Gastrocnemius medialis (tissue), 4 donors: Measurements from ENCODE around the gene C10orf95. TPM values are rescaled to one million over a fixed set of nuclear protein-coding genes. Genes with fewer than 3 reads are reported as not detected.

ENCODE experiments used
- ATAC-seq, 2 donors: fragments of 150-250 bp; one replicate each; pipeline ENCODE4 v1.9.1; 2016
- DNase-seq, 2 donors: peaks; one replicate each; pipeline ENCODE4 v3.0.0-alpha.2; 2019
- H3K27ac ChIP-seq, 4 donors: fragments of 200-600 bp; sonication (generic); 1 replicate in 1 of 4; 2 replicates in 3 of 4; pipeline ENCODE4 v1.5.1; 2016 to 2018; ENCODE audit warnings: mild to moderate bottlenecking in 2 of 4, moderate library complexity in 1 of 4
- H3K27me3 ChIP-seq, 3 donors: fragments of 200-600 bp; sonication (generic) in 2 of 3; 1 replicate in 1 of 3; 2 replicates in 2 of 3; pipeline versions ENCODE4 v1.5.1 to v1.6.0; 2016 to 2019; ENCODE audit warnings: mild to moderate bottlenecking in 1 of 3, moderate library complexity in 1 of 3
- H3K36me3 ChIP-seq, 2 donors: fragments of 200-600 bp; sonication (generic) in 1 of 2; one replicate each; pipeline ENCODE4 v1.5.1; 2017 to 2018
- H3K4me1 ChIP-seq, 2 donors: fragments of 200-600 bp; sonication (generic) in 1 of 2; one replicate each; pipeline ENCODE4 v1.5.1; 2016 to 2017; ENCODE audit warnings: mild to moderate bottlenecking in 2 of 2
- H3K4me3 ChIP-seq, 4 donors: fragments of 200-600 bp; sonication (generic) in 3 of 4; 1 replicate in 1 of 4; 2 replicates in 3 of 4; pipeline ENCODE4 v1.5.1; 2016 to 2019; ENCODE audit warnings: mild to moderate bottlenecking in 2 of 4
- H3K9me3 ChIP-seq, 3 donors: fragments of 200-600 bp; sonication (generic) in 2 of 3; 1 replicate in 1 of 3; 2 replicates in 2 of 3; pipeline ENCODE4 v1.5.1; 2016 to 2019
- POLR2A ChIP-seq, 2 donors: fragments of 450-650 bp; IDR thresholded peaks; one replicate each; pipeline ENCODE4 v1.6.1; 2017; ENCODE audit warnings: antibody characterized with exemption in 2 of 2, mild to moderate bottlenecking in 2 of 2, moderate library complexity in 2 of 2
- in situ Hi-C, 4 donors: fragments of 200-750 bp; cut with MboI; loops; one replicate each; pipeline versions ENCODE4 v1.15.0 to v1.8.0; 2017; ENCODE audit warnings: low sequenced_read_pairs in 4 of 4
- intact Hi-C: fragments of 100-400 bp; cut with DNase I; formaldehyde crosslinking; loops from one replicate; pipeline ENCODE4 v1.15.1; 2023; ENCODE audit warnings: low total_unique reads
- total RNA-seq, 4 donors: library from RNA; depleted of rRNA; stranded (reverse); fragments of >200 nt; gene quantifications; one replicate each; pipeline versions ENCODE4 v1.1.0 to v1.2.3, GENCODE V29; 2016
- TF ChIP-seq, protein P1 (sequence below), 5 experiments: fragments of 450-650 bp in 3 of 5; fragments of 200-600 bp in 2 of 5; sonication (generic) in 2 of 5; IDR thresholded peaks in 4 of 5; conservative IDR thresholded peaks in 1 of 5; 1 replicate in 4 of 5; 2 replicates in 1 of 5; pipeline ENCODE4 v1.5.1; 2016 to 2019; ENCODE audit warnings: antibody characterized with exemption in 5 of 5, mild to moderate bottlenecking in 3 of 5, moderate library complexity in 3 of 5

Gene C10orf95
- total RNA-seq, 4 donors from 2014 or later, result not detected

DNA sequence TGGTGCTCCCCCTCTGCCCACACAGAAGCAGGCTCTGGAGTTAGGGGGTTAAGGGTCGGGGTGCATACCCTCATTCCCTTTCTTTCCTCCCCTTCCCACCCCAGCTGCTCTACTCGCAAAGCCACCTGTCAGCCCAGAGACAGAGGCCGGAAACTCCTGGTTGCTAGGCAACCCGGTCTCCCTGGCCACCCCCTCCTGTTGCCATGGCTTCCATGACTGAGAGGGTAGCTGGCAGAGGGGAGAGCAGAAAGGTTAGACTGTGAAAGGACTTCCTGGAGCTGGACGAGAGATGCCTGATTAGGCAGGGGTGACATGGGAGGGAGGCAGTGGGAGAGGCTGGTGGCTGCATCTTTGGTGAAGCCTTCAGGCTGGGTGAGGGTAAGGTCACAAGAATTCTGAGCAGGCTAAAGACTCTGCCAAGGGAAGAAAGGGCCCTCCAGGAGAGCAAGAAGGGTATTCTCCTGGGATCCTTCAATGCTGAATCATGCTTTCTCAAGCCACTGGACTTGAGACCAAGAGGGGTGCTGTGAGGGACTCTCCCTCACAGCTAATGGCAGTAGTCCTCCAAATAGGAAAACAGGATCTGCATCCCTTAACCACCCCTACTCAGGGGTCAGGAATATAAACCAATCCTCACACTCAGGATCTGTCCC, 38.2 kb downstream of the C10orf95 start:
- TF ChIP-seq POLR2A (IDR thresholded peaks at IDR 0.05), result no peak
- TF ChIP-seq, protein P1, sequence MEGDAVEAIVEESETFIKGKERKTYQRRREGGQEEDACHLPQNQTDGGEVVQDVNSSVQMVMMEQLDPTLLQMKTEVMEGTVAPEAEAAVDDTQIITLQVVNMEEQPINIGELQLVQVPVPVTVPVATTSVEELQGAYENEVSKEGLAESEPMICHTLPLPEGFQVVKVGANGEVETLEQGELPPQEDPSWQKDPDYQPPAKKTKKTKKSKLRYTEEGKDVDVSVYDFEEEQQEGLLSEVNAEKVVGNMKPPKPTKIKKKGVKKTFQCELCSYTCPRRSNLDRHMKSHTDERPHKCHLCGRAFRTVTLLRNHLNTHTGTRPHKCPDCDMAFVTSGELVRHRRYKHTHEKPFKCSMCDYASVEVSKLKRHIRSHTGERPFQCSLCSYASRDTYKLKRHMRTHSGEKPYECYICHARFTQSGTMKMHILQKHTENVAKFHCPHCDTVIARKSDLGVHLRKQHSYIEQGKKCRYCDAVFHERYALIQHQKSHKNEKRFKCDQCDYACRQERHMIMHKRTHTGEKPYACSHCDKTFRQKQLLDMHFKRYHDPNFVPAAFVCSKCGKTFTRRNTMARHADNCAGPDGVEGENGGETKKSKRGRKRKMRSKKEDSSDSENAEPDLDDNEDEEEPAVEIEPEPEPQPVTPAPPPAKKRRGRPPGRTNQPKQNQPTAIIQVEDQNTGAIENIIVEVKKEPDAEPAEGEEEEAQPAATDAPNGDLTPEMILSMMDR (IDR thresholded peaks at IDR 0.05 in 4 of 5, conservative IDR thresholded peaks at IDR 0.05 in 1 of 5), result no peak
- DNase-seq, result no peak
- intact Hi-C loops, result no loop called here

DNA sequence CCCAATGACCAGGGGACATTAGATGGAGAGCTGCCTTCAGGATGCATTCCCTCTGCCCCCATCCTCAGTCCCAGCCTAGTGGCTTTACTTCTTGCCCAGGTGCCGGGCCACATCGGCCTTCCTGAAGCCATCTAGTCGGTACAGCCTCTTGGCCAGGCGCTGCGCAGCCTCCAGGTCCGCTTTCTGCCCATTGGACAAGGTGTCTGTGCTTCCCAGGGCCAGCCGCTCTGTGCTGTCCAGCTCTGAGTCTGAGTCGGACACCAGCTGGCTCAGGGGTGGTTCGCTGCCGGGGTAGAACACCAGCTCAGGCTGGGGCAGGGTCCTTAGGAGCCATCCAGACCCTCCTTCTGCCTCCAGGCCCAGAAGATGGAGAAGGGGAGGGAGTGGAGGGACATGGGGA, 39.0 kb downstream of the C10orf95 start:
- no peaks in the 10 kb centered on the region for H3K4me1 ChIP-seq
- no peak for TF ChIP-seq POLR2A (IDR thresholded peaks at IDR 0.05)
- TF ChIP-seq, protein P1 (IDR thresholded peaks at IDR 0.05 in 4 of 5, conservative IDR thresholded peaks at IDR 0.05 in 1 of 5), result no peak
- no peaks in the 10 kb centered on the region for H3K9me3 ChIP-seq
- in situ Hi-C loops (no loop called here), intact Hi-C loops (no loop called here)
- DNase-seq (no peak), ATAC-seq (no peak)
- H3K36me3 ChIP-seq, result no peaks in the 10 kb centered on the region
- peaks cover 73 to 94% (median 85%) of the 10 kb centered on the region in 3 donors for H3K27me3 ChIP-seq
- H3K4me3 ChIP-seq, result no peak overlapping the region
- H3K27ac ChIP-seq, result no peak overlapping the region

More for the DNA sequence above, 38.2 kb downstream of the C10orf95 start:
- ATAC-seq, result no peak
- H3K36me3 ChIP-seq, result no peaks in the 10 kb centered on the region
- no peaks in the 10 kb centered on the region for H3K9me3 ChIP-seq
- in situ Hi-C loops, result no loop called here
- no peak overlapping the region for H3K27ac ChIP-seq
- H3K27me3 ChIP-seq, result peaks cover 68 to 93% (median 85%) of the 10 kb centered on the region in 3 donors
- H3K4me3 ChIP-seq, result no peak overlapping the region
- H3K4me1 ChIP-seq, result no peaks in the 10 kb centered on the region

DNA sequence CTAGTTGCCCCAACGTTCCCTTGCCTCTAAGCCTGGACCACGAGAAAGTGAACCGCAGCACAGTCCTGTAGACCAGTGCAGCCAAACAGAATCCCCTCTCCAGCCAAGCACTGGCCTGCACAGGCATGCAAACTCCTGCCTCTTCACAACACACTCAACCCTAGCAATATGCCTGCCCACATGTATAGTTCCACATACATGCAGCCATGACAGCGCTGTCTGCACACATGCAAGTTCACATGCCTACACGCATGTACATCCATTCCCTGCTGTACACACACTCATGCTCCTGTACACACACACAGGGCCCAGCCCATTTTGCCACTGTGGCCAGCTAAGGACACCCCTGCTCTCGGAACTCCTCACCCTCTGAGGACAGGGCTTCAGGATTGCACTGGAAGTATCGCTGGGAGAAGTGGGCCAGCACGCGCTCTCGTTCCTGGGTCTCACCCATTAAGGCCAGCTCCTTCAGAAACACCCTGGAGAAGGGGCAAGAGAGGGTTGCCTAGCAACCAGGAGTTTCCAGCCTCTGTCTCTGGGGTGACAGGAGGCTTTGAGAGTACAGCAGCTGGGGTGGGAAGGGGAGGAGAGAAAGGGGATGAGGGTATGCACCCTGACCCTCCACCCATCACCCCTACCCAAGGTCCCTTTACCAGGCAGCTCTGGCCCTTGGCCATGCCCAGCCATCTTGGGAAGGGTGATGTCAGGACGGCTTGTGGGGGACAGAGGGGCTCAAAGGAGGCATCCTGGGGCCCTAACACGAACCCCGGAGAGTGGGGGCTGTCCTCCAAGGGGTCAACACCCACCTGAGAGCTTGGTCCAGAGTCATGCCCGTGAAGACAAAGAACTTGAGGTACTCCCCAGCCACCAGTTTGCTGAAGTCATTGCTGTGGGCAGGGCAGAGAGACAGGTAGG, 39.7 kb downstream of the C10orf95 start:
- DNase-seq, result no peak
- TF ChIP-seq POLR2A (IDR thresholded peaks at IDR 0.05), result no peak
- TF ChIP-seq, protein P1 (IDR thresholded peaks at IDR 0.05 in 4 of 5, conservative IDR thresholded peaks at IDR 0.05 in 1 of 5), result no peak
- intact Hi-C loops, result no loop called here
- Histone ChIP-seq H3K4me1 (no peaks in the 10 kb centered on the region), H3K27me3 (peaks cover 70 to 89% (median 79%) of the 10 kb centered on the region in 3 donors), H3K9me3 (no peaks in the 10 kb centered on the region), H3K36me3 (no peaks in the 10 kb centered on the region), H3K27ac (no peak overlapping the region), H3K4me3 (no peak overlapping the region)
- no peak for ATAC-seq
- in situ Hi-C loops, result no loop called here

DNA sequence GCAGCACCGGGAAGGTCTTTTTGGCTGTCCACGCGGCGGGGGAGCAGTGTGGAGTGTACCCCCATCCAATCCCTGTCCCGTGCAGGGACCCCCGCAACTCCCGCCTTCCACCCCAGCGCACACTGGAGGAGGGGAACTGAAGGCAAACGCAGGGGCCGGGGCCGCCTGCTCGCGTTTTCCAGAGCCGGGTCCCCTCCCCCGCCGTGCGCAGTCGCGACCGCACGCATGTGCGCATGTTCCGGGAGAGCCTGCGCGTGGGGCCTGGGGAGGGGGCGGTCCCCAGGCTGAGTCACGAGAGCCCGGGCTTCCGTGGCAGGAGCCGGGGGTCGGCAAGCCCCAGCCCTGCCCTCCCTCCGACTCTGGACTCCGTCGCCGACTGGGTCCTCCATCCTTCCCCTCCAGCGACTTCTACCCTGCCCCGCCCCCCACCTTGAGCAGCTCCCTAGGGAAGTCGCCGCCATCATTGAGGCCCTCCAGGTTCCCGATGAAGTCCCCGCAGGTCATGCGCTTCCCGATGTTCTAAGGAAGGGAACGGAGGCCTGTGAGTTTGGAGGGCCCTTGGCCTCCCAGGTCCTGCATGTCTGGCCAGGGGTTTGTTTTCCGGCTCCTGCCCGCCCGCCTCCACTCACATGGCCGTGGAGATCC, 40.8 kb downstream of the C10orf95 start:
- ATAC-seq (no peak), DNase-seq (no peak)
- TF ChIP-seq, protein P1 (IDR thresholded peaks at IDR 0.05 in 4 of 5, conservative IDR thresholded peaks at IDR 0.05 in 1 of 5), result no peak
- TF ChIP-seq POLR2A (IDR thresholded peaks at IDR 0.05), result no peak
- Histone ChIP-seq H3K9me3 (no peaks in the 10 kb centered on the region), H3K27ac (no peak overlapping the region), H3K4me1 (no peaks in the 10 kb centered on the region), H3K4me3 (peak overlapping the region in 1 of 4 donors; percentile 8), H3K27me3 (peaks cover 62 to 79% (median 69%) of the 10 kb centered on the region in 3 donors), H3K36me3 (no peaks in the 10 kb centered on the region)
- intact Hi-C loops (no loop called here), in situ Hi-C loops (no loop called here)
